ENCODE data around the gene SLX9.

SLX9 gene

GRCh38 chr21:44939532-44940115 is at the start of gene SLX9:
Gene SLX9, plus strand, starts transcription at chr21:44940029. Its CDS starts 29 bp downstream, at chr21:44940058.
- DNase-seq: peak; percentile 32

GRCh38 chr21:44890338-44890931 is 49.4 kb upstream of the SLX9 start:
- DNase-seq: no peak

GRCh38 chr21:44890961-44891541 is 48.8 kb upstream of the SLX9 start:
- no peak for DNase-seq

DNA sequence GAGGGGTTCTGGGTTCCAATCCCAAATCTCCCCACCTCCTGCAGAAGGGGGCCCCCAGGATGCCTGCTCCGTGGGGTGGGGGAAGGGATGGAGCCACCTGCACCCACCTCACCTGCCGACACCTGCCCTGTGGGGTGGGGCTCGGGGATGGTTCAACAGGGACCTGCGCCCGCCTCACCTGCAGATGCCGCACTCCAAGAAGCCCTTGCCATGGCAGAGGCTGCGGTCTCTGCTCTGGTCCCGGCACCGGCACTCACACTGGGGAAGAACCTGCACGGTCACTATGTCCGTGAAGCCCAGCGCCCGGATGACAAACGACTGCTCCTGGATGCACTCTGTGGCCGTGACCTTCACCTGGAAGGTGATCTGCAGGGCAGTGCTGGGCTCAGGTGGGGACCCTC is 48.2 kb upstream of the SLX9 start:
- no peak for DNase-seq

DNA sequence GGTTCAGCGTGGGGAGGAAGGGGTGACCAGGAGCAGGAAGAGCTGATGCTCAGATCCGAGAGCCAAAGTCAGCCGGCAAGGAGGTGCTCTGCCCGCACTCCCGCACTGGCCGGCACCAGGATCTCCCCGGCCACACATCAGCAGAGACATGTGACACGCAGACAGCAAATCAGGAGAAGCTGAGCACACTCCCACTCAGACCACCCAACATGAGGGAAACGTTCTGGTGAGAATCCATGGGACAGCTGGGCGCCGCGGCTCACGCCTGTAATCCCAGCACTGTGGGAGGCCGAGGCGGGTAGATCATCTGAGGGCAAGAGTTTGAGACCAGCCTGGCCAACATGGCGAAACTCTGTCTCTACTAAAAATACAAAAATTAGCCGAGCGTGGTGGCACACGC is 47.7 kb upstream of the SLX9 start:
- no peak for DNase-seq

DNA sequence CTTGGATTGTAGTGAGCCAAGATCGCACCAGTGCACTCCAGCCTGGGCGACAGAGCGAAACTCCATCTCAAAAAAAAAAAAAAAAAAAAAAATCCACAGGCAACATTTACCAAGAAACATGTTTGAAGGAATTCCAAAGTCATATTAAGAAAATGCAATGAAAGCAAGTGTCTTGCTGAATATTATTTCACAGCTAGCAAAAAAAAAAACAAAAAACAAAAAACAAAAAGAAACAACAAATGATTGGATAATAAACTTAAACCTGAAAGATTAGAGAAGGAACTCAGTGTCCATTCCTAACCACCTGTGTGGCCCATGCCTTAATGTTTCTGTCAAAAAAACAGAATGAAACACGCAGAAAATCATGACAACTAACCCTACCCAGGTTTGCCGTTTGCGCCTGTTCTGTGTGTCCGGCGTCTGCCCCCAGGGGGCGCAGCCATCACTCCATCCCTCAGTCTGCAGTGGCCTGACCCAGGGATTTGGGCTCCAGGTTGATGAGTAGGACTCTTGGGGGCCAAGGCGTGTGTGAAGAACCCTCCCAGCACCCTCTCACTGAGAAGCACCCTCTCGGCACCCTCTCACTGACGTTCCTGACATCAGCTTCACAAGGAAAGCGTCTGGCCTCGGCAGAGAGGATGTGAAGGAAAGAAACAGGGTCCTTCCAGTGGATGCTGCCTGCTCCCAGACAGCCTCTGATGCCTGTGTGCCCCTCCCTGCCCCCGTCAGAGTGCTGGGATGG is 47.1 kb upstream of the SLX9 start:
- no peak for DNase-seq

DNA sequence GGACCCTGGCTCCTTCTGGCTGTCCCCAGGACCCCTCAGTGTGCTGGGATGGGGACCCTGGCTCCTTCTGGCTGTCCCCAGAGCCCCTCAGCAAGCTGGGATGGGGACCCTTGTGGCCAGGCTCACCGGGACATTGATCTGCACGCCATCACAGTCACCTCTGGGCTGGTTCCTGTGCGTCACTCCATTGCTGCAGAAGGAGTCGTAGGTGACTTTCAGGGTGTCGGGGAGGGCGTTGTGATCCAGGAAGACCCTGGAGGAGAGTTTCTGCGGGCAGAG is 46.6 kb upstream of the SLX9 start:
- no peak for DNase-seq

- DNase-seq: no peak
These were observed 45.7 kb upstream of the SLX9 start for GRCh38 chr21:44893948-44894656.

GRCh38 chr21:44894687-44895302 is 45.0 kb upstream of the SLX9 start:
- DNase-seq: no peak

DNA sequence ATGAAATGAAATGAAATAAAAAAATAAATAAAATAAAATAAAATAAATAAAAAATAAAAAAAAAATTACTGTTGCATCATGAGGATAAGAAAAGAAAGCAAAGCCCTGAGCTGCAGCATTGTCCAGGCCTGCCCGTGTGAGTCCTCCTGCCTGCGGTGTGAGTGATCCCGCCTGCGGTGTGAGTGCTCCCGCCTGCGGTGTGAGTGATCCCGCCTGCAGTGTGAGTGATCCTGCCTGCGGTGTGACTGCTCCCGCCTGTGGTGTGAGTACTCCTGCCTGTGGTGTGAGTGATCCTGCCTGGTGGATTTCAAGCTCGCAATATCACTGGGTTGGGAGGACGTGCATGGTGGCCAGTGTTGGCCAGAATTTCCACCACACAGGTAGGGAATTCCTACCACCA is 44.0 kb upstream of the SLX9 start:
- DNase-seq: no peak

DNA sequence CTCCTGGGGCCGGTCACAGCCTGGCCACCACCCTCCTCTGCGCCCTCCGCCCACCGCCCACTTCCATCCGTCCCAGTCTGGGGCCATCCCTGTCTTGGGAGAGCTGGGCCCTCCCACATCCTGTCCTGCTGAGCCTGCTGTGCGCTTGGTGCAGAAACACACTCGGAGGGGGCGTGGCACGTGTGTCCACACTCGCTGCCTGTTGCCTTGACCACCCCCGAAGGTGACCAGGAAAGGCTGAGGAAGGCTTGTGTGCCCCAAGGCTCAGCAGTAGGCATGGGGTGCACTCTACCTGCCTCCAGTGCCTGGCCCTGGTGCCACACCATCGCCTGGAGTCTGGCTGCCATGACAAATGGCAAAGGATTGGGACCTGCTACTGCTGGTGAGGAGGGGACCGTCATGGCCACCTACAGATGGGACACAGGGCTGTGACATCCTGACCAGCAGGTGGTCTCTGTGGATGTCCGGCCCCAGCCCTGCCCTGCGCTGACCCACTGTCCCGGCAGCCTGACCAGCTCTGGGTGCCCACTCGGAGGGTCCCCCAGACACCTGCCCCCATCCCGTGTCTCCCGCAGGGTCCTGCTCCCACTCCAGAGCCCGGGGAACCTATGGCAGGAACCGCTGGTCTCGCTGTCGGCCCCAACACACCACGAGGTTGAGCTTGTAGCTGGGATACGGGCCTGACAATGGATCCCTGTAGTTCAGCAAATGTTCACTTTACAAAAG is 43.1 kb upstream of the SLX9 start:
- DNase-seq: no peak

GRCh38 chr21:44897326-44898010 is 42.4 kb upstream of the SLX9 start:
- no peak for DNase-seq

DNA sequence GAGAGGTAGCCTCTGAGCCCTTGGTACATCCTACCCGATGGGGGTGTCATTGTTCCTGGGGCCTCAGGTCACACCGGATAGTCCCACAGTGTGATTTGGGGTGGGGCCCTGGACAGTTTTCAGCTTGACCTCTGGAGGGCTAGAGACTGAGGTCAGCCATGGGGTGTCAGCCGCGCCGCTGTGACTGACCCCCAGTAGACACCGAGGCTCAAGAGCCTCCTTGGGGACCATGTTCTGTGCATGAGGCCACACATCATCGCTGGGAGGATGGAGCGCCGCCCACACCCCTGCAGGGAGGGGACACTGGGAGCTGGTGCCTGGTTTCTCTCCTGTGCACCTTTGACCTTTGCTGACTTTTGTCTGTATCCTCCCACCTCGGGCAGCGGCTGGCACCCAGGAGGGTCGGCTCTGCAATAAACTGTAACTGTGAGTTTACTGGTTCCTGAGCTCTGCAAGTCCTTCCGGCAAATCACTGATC is 41.8 kb upstream of the SLX9 start:
- DNase-seq: no peak

GRCh38 chr21:44898851-44899767 is 40.7 kb upstream of the SLX9 start:
- DNase-seq: no peak

- no peak for DNase-seq
These were observed 39.9 kb upstream of the SLX9 start for GRCh38 chr21:44899768-44900558.

DNA sequence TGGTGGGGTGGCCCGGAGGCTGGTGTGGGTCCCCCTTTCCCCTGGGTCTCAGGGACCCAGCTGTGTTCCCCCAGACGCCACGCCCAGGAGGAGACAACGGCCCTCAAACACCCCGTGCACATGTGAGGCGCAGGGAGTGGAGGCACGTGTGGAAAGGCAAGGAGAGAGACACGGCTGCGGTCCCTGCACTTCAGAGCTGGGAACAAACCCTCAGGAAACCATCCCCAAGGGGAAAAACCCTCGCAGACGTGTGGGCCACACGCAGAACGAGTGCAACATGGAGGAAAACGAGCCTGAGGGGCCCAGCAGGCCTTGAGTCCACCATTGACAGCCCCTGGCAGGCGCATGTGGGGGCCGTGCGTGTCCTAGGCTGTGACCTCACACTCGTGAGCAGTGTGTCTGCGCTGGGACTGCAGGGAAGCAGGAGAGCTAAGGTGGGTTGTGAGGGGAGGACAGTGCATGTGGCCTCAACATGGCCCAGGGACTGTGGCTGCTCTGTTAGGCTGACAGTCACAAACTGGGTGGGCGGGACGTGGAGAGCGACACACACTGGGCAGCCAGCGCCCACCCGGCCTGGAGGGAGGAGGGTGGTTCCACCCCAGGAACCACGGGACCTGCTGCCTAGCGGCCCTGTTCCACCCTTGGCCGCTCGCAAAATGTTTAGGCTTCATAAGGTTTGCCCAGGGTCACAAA is 39.1 kb upstream of the SLX9 start:
- no peak for DNase-seq

DNA sequence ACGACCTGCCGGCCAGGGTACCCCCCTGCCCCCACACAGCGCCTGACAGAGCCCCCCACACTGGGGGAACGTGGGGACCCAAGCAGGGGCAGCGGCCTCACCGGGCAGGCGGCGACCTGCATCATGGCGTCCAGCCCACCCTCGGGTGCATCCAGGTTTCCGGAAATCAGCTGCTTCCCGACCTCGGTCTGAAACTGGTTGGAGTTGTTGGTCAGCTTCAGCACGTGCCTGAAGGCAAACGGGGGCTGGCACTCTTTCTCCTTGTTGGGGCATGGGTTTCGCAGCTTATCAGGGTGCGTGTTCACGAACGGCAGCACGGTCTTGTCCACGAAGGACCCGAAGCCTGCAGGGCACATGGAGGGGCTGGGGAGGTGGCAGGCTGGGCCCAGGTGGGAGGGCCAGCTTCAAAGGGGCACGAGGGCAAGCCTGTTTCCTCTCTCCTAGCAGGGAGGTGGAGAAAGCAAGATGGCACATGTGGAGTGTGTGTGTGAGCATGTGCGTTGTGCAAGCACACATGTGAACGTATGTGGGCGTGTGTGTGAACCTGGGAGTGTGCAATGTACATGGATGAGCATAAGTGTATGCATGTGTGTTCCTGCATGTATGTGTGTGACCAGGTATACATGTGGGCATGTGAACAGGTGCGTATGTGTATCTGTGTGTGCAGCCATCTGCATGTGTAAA is 38.3 kb upstream of the SLX9 start:
- DNase-seq: no peak

DNA sequence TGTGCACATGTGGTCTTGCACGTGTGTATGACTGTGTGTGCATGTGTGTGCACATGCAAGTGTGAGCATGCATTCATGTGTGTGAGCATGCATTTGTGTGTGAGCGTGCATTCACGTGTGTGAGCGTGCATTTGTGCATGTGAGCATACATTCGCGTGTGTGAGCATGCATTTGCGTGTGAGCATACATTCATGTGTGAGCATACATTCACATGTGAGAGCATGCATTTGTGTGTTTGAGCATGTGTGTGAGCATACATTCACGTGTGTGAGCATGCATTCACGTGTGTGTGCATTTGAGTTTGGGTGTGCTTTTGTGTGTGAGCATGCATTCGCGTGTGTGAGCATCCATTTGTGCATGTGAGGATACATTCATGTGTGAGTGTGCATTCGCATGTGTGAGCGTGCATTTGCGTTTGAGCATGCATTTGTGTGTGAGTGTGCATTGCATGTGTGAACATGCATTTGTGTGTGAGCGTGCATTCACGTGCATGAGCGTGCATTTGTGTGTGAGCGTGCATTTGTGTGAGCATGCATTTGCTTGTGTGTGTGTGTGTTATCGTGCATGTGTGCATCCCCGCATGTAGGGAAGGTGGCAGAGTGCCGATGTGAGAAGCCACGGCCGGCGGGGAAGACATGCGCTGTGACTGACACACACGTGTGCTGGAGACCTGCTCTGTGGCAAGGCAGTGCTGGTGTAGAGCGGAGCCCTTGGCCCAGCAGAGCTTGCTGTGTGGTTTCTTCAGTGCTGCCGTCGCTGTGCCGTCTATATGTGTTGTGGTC is 37.4 kb upstream of the SLX9 start:
- no peak for DNase-seq
